Left colon (tissue), 2 donors: ENCODE measurements around the gene DYRK1A. TPM values are rescaled to one million over a fixed set of nuclear protein-coding genes. Genes with fewer than 3 reads are reported as not detected.

Experiments
- ATAC-seq: fragments of 200-7000 bp; cut with Tn5 transposase; one replicate; pipeline ENCODE4 v1.9.1; 2020; ENCODE audit warnings: mild to moderate bottlenecking, moderate library complexity
- DNase-seq, 2 donors: peaks; one replicate each; pipeline ENCODE4 v3.0.0-alpha.2; 2020
- intact Hi-C, 2 donors: fragments of 100-400 bp; cut with DNase I in 1 of 2; cut with micrococcal nuclease in 1 of 2; formaldehyde crosslinking; loops; one replicate each; pipeline versions ENCODE4 v1.11.2 to v1.14.0; 2022; cut with DNase I, micrococcal nuclease
- total RNA-seq, 2 donors: library from RNA; stranded (reverse); fragmentation: NEBNext Ultra II Directional; extraction: Animal tissue kit (Norgen Biotek cat#: 25700); gene quantifications; one replicate each; pipeline ENCODE4 v1.2.1, GENCODE V29; 2021
- donor health status: DM: no; HTN: no; CAD: no.
- donor health status: DM: yes; HTN: yes; CAD: no.

Gene DYRK1A
- total RNA-seq, 2 donors from 2014 or later: 62.0 to 62.1 TPM

GRCh38 chr21:37358397-37358796 is 8.2 kb upstream of the DYRK1A start:
- intact Hi-C loops: no loop called here
- no peak for ATAC-seq
- DNase-seq: no peak

GRCh38 chr21:37363936-37364335 is 2.6 kb upstream of the DYRK1A start:
- intact Hi-C loops: loop anchor here in 1 of 2 donors (5.0 to 10.0 kb wide), 2 partner anchors 97 to 201 kb away; partner anchors contain the start of gene VPS26C
- no peak for ATAC-seq
- no peak for DNase-seq

- ATAC-seq: no peak
- intact Hi-C loops: loop anchor here in 1 of 2 donors (5.0 to 10.0 kb wide), 2 partner anchors 97 to 200 kb away; partner anchors contain the start of gene VPS26C
- peak in 1 of 2 donors; percentile 18 for DNase-seq
Observed at GRCh38 chr21:37364722-37365121, 1.9 kb upstream of the DYRK1A start.

GRCh38 chr21:37365517-37366481 is 774 bp upstream of the DYRK1A start:
- ATAC-seq: peak; percentile 55
- peak; percentile 50 to 82 for DNase-seq
- intact Hi-C loops: loop anchor here in 1 of 2 donors (10.0 kb wide), 1 partner anchor 199 kb away; no protein-coding TSS in a partner anchor

- intact Hi-C loops: loop anchor here in 1 of 2 donors (10.0 kb wide), 1 partner anchor 197 kb away; no protein-coding TSS in a partner anchor
- no peak for ATAC-seq
- no peak for DNase-seq
Observed at GRCh38 chr21:37367336-37367702, 746 bp downstream of the DYRK1A start.

- DNase-seq (peak; percentile 42 to 50), ATAC-seq (no peak)
- intact Hi-C loops: loop anchor here in 1 of 2 donors (10.0 kb wide), 1 partner anchor 197 kb away; no protein-coding TSS in a partner anchor
Observed at GRCh38 chr21:37367703-37368540, 1.3 kb downstream of the DYRK1A start.

GRCh38 chr21:37368541-37369279 is 2.1 kb downstream of the DYRK1A start:
- DNase-seq (no peak), ATAC-seq (no peak)
- intact Hi-C loops: loop anchor here in 1 of 2 donors (10.0 kb wide), 1 partner anchor 196 kb away; no protein-coding TSS in a partner anchor

GRCh38 chr21:37369307-37369854 is 2.8 kb downstream of the DYRK1A start:
- intact Hi-C loops: loop anchor here in 1 of 2 donors (10.0 kb wide), 1 partner anchor 195 kb away; no protein-coding TSS in a partner anchor
- no peak for DNase-seq
- ATAC-seq: no peak

- intact Hi-C loops: no loop called here
- DNase-seq: no peak
Observed at GRCh38 chr21:37370152-37371040, 3.8 kb downstream of the DYRK1A start.

GRCh38 chr21:37371041-37371397 is 4.4 kb downstream of the DYRK1A start:
- DNase-seq (no peak), ATAC-seq (no peak)
- intact Hi-C loops: no loop called here

More at GRCh38 chr21:37370152-37371040, 3.8 kb downstream of the DYRK1A start:
- ATAC-seq: no peak

GRCh38 chr21:37372127-37372731 is 5.7 kb downstream of the DYRK1A start:
- DNase-seq (no peak), ATAC-seq (no peak)
- intact Hi-C loops: no loop called here

GRCh38 chr21:37372951-37373350 is 6.4 kb downstream of the DYRK1A start:
- ATAC-seq (no peak), DNase-seq (no peak)
- intact Hi-C loops: no loop called here

- ATAC-seq: peak; percentile 19
- intact Hi-C loops: no loop called here
- no peak for DNase-seq
Observed at GRCh38 chr21:37373539-37373938, 7.0 kb downstream of the DYRK1A start.

- ATAC-seq (peak; percentile 54), DNase-seq (no peak)
- intact Hi-C loops: no loop called here
Observed at GRCh38 chr21:37374027-37374426, 7.5 kb downstream of the DYRK1A start.

GRCh38 chr21:37375866-37376574 is 9.4 kb downstream of the DYRK1A start:
- intact Hi-C loops: no loop called here
- no peak for ATAC-seq
- DNase-seq: no peak

- ATAC-seq (no peak), DNase-seq (no peak)
- intact Hi-C loops: no loop called here
Observed at GRCh38 chr21:37378700-37379139, 12.1 kb downstream of the DYRK1A start.
